KOPT-K1 (cell line): ENCODE measurements around the gene UGT1A4.

ENCODE experiments used
- H3K27ac ChIP-seq: fragments of 200-600 bp; sonication (generic); 2 replicates; pipeline ENCODE4 v1.5.1; 2016; ENCODE audit warnings: antibody characterized with exemption, mild to moderate bottlenecking, low read depth, low read length; ENCODE audit not compliant: poor library complexity, severe bottlenecking
- H3K36me3 ChIP-seq: fragments of 200-600 bp; sonication (generic); 2 replicates; pipeline ENCODE4 v1.5.1; 2017; ENCODE audit warnings: antibody characterized with exemption, mild to moderate bottlenecking, low read length, moderate library complexity; ENCODE audit not compliant: insufficient read depth
- H3K9me3 ChIP-seq: fragments of 200-600 bp; sonication (generic); 2 replicates; pipeline ENCODE4 v1.5.1; 2017; ENCODE audit warnings: antibody characterized with exemption, low read length, mild to moderate bottlenecking; ENCODE audit not compliant: insufficient read depth, poor library complexity, severe bottlenecking

Gene UGT1A4

DNA sequence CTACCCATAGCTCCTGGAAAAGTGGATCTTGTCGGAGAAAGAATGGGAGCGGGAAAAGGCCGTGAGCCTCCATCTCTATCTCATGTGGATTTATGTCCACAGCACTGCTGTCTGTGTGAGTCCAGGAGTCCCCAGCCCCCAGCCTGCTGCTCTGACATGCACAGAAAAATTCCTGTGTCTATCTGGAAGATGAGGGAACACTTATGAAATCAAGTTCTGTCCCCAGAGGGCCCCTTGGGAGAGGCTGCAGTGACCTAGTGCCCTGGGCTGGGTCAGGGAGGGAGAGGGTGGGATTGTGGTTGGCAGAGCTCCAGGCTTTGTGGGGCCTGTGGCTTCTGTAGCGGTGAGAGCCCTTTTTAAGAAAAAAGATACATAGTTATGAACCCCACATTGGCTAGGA is 98.2 kb downstream of the UGT1A4 start:
- H3K9me3 ChIP-seq = no peaks in the 10 kb centered on the region

DNA sequence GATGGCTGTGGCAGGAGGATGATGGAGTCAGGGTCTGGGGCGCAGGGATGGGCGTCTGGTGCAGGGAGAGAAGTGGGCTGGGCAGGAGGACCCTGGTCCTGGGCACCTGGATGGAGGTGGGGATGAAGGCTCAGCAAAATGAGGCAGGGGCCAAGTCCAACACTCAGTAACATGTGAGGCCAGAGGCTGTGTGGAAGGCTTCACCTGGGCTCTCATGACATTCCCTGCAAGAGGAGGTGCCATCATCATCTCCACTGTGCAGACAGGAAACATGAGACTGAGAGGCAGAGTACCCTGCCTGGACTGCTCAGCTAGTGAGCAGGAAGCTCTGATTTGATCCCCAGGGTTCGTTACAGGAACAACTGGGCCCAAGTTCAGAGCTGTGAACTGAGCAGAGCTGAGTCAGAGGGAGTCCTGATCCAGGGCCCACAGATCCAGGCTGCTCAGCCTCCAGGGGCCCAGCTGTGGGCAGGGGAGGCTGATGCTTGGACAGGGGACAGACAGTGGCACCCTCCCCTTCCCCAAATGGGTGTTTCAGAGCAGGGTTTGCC is 98.9 kb downstream of the UGT1A4 start:
- Histone ChIP-seq H3K36me3 (no peaks in the 10 kb centered on the region), H3K9me3 (no peaks in the 10 kb centered on the region), H3K27ac (no peak overlapping the region)

More for the DNA sequence above, 98.2 kb downstream of the UGT1A4 start:
- Histone ChIP-seq H3K27ac (no peak overlapping the region), H3K36me3 (no peaks in the 10 kb centered on the region)

DNA sequence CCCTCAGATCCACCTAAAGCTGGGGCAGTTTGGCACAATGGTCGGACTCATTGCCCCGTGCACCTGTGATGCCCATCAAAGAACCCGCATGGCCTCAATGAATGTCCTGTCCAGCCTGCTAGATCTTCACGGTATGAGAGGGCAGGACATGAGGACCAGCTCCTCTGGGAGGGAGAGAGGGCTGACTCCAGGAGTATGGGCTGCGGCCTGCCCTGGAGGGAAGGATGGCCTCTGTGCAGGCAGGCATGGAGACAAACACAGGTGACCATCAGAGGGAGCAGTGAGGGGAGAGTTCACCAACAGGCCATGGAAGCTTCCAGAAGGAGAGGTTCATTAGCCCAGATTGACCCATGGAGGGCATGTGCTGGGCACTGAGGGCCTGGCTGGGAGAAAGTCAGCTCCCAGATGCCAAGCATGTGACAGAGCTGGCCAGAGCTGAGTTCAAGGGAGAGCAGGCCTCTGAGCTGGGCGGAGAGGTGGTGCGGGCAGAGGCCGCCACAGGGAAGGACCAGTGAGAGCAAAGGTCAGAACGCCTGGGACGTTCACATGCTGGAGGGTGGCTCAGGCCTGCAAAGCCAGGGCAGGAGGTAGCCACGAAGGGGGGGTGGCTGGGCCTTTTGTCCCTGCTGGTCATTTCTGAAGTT is 99.6 kb downstream of the UGT1A4 start:
- H3K36me3 ChIP-seq = no peaks in the 10 kb centered on the region
- H3K27ac ChIP-seq = no peak overlapping the region
- no peaks in the 10 kb centered on the region for H3K9me3 ChIP-seq

DNA sequence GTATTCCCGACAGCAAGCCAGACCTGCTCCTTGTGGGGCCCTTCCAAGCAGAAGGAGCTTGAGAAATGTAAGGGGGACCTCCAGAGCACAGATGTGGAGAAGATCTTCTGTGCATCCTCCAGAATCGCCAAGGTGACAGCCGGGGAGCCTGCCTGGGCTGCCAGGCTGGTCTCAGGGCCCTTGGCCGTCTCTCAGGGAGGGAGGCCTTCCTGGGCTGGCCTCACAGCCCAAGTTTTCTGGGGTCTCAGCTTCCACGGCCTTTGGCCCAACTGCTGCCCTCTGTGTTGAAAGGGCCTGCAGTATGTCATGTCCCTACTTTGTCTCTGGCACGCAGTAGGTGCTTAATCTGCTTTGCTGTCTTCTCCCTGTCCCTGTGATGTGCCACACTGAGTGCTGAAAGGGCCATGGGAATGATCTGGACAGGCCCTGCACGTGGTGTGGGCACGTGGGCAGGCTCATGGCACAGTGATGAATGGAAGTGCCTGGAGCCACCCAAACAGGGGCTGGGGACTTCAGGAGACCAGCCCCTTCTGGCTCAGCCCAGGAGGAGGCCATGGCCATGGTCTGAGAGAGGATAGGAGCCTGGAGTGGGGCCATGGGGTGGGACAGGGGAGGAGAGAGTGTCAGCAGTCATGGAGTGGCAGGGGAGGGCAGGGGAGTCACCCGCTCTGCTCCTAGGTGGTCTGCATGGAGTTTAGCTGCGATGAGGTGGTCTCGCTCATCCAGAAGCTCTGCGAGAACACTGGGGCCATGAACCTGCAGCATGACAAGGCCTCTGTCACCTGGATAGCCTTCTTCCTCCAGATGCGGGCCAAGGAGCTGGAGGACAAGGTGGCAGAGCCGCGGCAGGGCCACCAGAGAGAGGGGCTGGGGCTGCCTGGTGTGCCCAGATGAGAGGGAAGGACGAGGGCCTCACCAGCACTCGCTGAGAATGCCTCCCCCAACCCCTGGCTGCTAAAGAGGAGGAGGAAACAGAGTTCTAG is 100.4 kb downstream of the UGT1A4 start:
- H3K36me3 ChIP-seq = no peaks in the 10 kb centered on the region
- H3K27ac ChIP-seq = no peak overlapping the region
- H3K9me3 ChIP-seq = no peaks in the 10 kb centered on the region

DNA sequence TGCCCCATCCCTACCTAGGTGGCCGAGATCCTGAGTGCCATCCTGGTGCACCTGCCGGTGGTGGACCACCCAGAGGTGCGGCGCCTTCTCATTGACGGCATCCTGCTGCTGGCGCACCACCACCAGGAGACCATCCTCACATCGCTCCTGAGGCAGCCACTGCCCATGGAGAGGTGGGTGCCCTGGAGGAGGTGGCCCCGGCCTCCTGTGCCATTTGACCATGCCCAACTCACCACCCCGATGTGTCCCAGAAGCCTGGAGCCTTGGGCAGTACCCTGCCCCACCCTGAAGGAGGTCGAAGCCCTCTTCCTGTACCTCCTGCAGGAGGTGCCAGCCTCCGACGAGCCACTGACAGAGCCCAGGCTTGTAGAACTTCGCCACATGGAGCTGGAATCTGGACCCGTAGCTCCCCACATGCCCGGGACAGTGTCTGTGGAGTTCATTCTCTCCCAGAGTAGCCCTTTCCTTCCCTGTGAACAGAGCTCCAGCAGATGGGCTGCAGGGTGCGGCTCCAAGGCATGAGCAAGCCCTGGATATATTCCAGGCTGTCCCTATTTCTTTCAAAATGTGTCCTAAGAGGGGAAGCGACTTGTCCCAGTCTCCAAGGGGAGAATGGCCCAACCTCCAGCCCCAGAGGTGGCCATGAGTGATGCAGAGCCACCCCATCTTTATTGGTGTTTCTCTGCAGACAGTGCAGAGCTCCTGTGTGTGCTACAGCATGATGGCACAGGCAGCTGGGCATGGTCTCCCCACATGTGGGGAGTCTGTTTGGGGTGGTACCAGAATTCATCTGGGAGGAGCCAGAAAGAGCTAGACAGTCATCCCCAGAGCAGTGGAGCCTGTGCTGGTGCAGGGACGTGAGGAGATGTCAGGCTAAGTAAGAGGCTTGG is 101.6 kb downstream of the UGT1A4 start:
- Histone ChIP-seq H3K36me3 (no peaks in the 10 kb centered on the region), H3K9me3 (no peaks in the 10 kb centered on the region), H3K27ac (no peak overlapping the region)

DNA sequence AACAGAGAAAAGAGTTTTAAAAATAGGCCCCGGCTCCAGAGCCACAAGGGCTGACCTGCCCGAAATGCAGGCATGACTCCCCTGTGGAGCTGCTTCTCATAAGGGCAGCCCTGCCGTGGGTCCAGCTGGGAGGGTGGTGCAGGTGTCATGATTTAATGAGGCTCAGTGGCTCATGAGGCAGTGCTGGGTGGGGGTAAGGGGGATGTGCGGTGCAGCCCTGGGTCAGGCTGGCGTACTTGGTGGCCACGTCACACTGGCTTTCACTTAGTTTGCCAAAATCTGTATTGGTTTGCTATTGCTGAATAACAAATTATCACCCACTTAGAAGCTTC is 102.2 kb downstream of the UGT1A4 start:
- Histone ChIP-seq H3K36me3 (no peaks in the 10 kb centered on the region), H3K27ac (no peak overlapping the region), H3K9me3 (no peaks in the 10 kb centered on the region)

DNA sequence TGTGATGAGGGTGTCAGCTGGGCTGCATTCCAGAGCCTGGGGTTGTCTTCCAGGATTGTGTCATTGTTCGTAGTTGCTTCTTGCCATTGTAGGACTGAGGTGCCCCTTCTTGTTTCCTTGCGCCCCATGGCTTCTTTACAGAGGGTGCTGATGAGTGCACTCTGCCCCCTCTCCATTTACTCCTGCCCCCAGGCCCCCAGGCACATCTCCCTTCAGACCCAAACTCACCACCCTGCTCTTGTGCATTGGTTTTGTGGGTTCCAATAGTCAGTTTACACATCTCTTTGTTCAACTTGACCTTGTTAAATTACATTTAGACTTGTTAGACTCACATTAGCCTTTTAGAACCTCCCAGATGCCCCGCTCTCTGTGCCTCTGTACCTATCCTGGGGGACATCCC is 102.7 kb downstream of the UGT1A4 start:
- H3K27ac ChIP-seq = no peak overlapping the region
- H3K9me3 ChIP-seq = no peaks in the 10 kb centered on the region
- no peaks in the 10 kb centered on the region for H3K36me3 ChIP-seq

DNA sequence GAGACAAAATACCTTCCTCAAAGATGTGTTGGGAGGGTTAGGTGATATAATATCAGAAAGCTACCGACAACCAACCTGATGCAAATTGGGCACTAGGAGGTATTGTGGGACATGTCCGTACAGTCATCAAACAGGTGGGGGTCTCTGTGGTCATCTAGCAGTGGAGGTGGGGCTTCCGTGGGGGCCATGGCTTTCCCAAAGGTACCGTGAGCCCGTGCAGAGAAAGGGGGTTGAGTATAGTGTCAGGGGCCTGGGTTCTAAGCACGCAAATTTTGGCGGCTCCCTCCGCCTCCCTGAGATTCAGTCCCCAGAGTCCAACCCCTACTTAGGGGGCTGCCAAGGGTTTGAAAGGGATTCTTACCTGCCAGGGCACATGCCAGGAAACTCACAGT is 103.2 kb downstream of the UGT1A4 start:
- no peaks in the 10 kb centered on the region for H3K9me3 ChIP-seq
- no peak overlapping the region for H3K27ac ChIP-seq
- no peaks in the 10 kb centered on the region for H3K36me3 ChIP-seq

DNA sequence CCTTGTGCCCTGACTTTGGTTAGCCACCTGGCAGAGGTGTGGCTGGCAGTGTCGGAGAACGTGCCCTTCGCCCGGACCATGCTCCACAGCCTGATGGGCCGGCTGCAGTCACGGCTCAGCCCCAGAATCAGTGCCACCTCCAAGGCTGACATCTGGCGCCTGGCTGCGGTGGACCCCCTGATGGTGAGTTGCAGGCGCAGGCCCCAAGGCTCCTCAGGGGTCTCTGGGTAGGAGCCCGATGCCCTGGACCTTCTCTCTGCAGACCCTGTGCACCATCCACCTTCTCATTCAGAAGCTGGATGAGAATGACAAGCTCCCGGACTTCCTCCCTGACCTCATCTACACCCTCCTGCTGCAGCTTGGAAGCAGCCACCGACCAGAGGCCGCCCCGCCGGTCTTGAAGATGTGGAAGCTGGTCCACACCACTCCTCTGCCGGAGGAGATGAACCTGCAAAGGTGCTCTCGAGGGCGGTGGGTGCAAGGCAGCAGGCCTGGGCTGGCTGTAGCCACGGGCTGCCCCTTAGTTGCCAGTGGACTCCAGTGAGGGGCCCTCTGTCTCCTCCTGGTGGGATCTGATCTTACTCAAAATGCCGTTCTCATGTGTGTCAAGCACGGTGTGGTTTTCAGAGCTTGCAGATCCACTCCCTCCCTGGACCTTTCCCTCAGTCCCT is 103.7 kb downstream of the UGT1A4 start:
- Histone ChIP-seq H3K27ac (no peak overlapping the region), H3K9me3 (no peaks in the 10 kb centered on the region), H3K36me3 (no peaks in the 10 kb centered on the region)
